Progenitor cell of endocrine pancreas (in vitro differentiated cells): ENCODE results near the gene PRKAR1B. TPM values are rescaled to one million over a fixed set of nuclear protein-coding genes. Genes with fewer than 3 reads are reported as not detected.

ENCODE experiments used
- DNase-seq: peaks from one replicate; pipeline ENCODE4 v3.0.0; 2021; ENCODE audit warnings: low spot score; ENCODE audit not compliant: unreplicated experiment
- H3K27ac Mint-ChIP-seq: 2 replicates; pipeline ENCODE4 v1.8.0; 2021; ENCODE audit warnings: mild to moderate bottlenecking, moderate library complexity, mixed read lengths
- H3K27me3 Mint-ChIP-seq: 2 replicates; pipeline ENCODE4 v1.8.0; 2021; ENCODE audit warnings: mixed read lengths
- H3K36me3 Mint-ChIP-seq: 2 replicates; pipeline ENCODE4 v1.8.0; 2022; ENCODE audit warnings: mixed read lengths; ENCODE audit not compliant: insufficient read depth
- H3K4me1 Mint-ChIP-seq: 2 replicates; pipeline ENCODE4 v1.8.0; 2021; ENCODE audit warnings: low read depth, mixed read lengths
- H3K4me3 Mint-ChIP-seq: 2 replicates; pipeline ENCODE4 v1.8.0; 2021; ENCODE audit warnings: low read depth, mild to moderate bottlenecking, moderate library complexity, mixed read lengths
- H3K9me3 Mint-ChIP-seq: 2 replicates; pipeline ENCODE4 v1.8.0; 2021; ENCODE audit warnings: low read depth, mixed read lengths
- total RNA-seq: library from RNA; stranded (reverse); gene quantifications from 2 replicates; pipeline ENCODE4 v1.2.1, GENCODE V29; 2021
- TF ChIP-seq, protein P1 (sequence below): fragments of 200-600 bp; sonication (generic); IDR thresholded peaks from one replicate; pipeline ENCODE4 v1.5.0; 2021; ENCODE audit warnings: antibody characterized with exemption, mild to moderate bottlenecking; ENCODE audit not compliant: unreplicated experiment

PRKAR1B gene
- total RNA-seq, 1 donor from 2014 or later = 54.2 TPM

DNA sequence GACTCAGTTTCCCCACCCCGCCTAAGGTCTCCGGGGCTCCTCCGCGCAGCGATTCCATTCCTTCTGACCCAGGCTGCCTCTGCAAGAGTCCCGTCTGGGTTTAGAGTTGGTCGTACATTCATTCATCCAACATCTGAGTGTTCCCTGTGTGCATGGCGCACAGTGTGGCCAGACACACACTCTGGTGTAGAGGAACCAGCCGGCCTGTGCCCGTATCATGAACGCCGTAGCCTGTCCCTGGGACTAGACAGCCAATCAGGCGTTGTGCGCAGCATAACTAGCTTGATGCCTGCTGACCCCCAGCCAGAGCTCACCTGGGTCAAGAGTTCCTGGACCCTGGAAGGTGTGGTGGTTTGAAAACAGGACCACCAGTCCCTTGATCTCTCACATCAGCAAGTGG is 186.5 kb downstream of the PRKAR1B start:
- Mint-ChIP-seq H3K27ac (no peak overlapping the region), H3K36me3 (no peaks in the 10 kb centered on the region)
- TF ChIP-seq, protein P1, sequence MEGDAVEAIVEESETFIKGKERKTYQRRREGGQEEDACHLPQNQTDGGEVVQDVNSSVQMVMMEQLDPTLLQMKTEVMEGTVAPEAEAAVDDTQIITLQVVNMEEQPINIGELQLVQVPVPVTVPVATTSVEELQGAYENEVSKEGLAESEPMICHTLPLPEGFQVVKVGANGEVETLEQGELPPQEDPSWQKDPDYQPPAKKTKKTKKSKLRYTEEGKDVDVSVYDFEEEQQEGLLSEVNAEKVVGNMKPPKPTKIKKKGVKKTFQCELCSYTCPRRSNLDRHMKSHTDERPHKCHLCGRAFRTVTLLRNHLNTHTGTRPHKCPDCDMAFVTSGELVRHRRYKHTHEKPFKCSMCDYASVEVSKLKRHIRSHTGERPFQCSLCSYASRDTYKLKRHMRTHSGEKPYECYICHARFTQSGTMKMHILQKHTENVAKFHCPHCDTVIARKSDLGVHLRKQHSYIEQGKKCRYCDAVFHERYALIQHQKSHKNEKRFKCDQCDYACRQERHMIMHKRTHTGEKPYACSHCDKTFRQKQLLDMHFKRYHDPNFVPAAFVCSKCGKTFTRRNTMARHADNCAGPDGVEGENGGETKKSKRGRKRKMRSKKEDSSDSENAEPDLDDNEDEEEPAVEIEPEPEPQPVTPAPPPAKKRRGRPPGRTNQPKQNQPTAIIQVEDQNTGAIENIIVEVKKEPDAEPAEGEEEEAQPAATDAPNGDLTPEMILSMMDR = no peak

DNA sequence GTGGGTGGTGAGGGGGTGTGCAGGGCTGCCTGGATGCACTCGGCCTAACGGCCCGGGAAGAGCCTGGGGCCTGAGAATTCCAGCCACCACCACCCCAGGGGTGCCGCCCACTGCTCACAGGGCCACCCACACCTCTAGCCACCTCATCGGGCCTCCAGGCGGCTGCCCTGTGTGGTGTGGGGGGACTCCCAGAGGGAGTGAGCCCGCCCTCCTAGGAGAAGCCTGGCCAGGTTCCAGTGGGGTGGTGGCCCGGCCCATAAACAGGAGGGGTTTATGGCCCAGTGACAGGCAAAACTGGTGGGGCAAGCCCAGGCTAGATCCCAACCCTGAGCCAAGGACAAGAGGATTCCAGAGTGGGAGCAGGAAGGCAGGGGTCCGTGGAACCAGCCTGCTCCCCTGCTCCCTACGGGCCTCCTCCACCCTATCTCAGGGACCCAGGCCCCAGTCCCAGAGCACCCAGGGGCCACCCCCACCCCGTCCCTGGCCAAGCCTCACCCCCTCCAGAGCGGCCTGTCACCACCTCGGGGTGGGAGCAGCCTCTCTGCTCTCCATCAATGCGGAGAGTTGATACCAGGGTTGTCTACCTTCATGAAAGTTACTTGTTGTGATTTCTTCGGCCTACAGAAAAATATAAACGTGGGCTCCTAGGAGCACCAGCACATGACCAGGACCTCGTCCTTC is 187.2 kb downstream of the PRKAR1B start:
- H3K9me3 Mint-ChIP-seq = no peaks in the 10 kb centered on the region
- TF ChIP-seq, protein P1 = no peak
- H3K4me3 Mint-ChIP-seq = no peak overlapping the region
- peaks cover 9% of the 10 kb centered on the region for H3K4me1 Mint-ChIP-seq
- H3K27me3 Mint-ChIP-seq = no peaks in the 10 kb centered on the region
- H3K27ac Mint-ChIP-seq = peak overlapping the region; percentile 62
- no peak for DNase-seq
- H3K36me3 Mint-ChIP-seq = no peaks in the 10 kb centered on the region

More for the DNA sequence above, 186.5 kb downstream of the PRKAR1B start:
- no peak for DNase-seq
- Mint-ChIP-seq H3K4me1 (peaks cover 9% of the 10 kb centered on the region), H3K9me3 (no peaks in the 10 kb centered on the region), H3K4me3 (no peak overlapping the region), H3K27me3 (no peaks in the 10 kb centered on the region)

DNA sequence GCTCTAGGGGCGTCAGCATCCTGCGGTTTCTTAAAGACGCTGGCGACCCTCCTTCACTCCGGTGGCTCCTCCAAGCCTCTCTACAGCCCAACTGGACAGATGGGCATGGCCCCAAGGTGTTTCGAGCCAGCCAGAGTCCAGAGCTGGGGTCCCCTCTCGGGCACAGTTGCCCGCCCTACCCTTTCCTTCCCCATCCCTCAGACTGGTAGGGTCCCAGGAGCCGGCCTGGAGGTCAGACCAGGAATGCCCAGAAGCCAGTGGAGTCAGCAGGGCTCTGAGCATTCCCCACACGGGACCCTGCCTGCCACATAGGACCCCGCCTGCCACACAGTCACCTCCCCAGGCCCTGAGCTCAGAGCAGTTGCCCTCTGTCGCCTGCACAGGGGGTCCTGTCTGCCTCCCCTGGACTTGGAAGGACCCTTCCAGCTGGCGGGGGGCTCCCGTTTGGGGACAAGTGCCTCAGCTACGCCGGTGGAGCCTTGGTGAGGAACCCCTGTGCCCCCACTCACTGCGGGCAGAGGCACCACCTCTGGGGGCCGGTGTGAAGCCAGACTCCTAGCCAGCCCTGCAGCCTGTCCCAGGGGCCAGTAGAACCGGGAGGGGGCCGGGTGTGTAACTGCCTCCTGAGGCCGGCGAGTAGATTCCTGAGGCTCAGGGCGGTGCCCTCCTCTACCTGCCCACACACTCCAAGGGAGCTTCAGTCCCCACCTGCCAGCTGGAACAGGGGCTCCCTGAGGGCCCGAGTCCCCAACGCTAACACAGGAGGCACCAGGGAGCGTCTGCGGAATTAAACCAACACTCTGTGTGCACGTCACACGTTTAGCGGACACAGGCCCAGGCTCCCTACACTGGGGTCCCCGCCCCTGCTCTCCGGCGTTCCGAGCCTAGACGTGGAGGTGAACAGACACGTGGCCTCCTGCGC is 188.1 kb downstream of the PRKAR1B start:
- no peak for DNase-seq
- Mint-ChIP-seq H3K36me3 (no peaks in the 10 kb centered on the region), H3K27ac (no peak overlapping the region), H3K9me3 (no peaks in the 10 kb centered on the region), H3K4me1 (peaks cover 9% of the 10 kb centered on the region), H3K27me3 (peaks cover 1% of the 10 kb centered on the region), H3K4me3 (no peak overlapping the region)
- TF ChIP-seq, protein P1 = no peak

DNA sequence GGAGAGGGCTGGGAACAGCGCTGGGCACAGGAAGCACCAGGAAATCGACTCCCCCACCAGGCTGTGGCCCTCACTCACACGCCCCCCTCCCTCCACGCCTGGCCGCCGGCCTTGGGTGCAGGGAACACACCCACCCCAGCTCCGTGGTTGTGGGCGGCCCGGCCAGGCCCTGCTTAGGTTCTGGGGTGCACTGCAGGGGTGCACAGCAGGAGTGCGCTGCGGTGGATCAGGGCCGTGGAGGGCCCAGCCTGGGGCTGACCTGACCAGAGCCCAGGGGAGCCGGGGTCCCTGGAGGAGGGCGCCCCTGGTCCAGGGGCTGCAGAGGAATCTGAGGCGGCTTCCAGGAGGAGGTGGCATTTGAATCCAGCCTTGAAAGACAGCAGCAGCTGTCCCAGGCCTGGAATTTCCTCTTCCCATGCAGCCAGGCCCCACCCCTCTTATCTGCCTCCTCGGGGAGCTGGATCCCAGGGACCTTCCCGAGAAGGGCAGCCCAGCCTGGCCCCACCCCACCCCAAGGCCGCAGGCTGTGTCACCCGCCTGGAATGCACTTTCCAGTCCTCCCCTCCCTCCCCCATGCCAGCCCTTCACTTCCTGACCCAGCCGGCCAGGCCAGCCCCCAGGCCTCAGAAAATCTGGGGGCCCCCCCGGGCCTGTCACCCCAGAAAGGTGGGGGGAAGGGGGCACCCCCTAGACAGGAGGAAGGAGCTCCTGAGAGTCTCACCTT is 189.0 kb downstream of the PRKAR1B start:
- no peak for DNase-seq
- H3K9me3 Mint-ChIP-seq = no peaks in the 10 kb centered on the region
- no peak overlapping the region for H3K27ac Mint-ChIP-seq
- H3K27me3 Mint-ChIP-seq = peaks cover 4% of the 10 kb centered on the region
- TF ChIP-seq, protein P1 = no peak
- no peaks in the 10 kb centered on the region for H3K36me3 Mint-ChIP-seq
- peaks cover 9% of the 10 kb centered on the region for H3K4me1 Mint-ChIP-seq
- no peak overlapping the region for H3K4me3 Mint-ChIP-seq

DNA sequence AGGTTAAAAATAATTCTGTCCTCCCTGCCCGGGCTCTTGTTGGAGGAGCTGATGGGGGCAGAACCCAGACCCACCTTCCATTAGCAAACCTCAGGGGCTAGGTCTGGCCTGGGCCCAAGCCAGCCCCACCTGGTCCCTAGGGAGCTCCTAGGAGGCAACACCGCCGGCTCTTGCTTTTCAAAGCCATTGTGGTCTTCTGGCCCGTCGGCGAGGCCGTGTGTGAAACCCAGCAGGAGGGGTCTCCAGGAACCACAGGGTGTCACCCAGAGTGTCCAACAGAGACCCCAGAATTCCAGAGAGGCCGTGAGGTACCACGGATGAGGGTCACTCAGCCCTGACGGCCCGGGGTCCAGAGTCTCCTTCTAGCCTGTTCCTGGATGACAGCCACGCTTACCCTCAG is 190.8 kb downstream of the PRKAR1B start:
- no peak overlapping the region for H3K27ac Mint-ChIP-seq
- H3K36me3 Mint-ChIP-seq = no peaks in the 10 kb centered on the region
- H3K27me3 Mint-ChIP-seq = peaks cover 7% of the 10 kb centered on the region
- no peak overlapping the region for H3K4me3 Mint-ChIP-seq
- no peaks in the 10 kb centered on the region for H3K9me3 Mint-ChIP-seq
- no peak for DNase-seq
- H3K4me1 Mint-ChIP-seq = peaks cover 5% of the 10 kb centered on the region
- TF ChIP-seq, protein P1 = no peak
